H9 (cell line): ENCODE results near the gene ALG12. TPM values are rescaled to one million over a fixed set of nuclear protein-coding genes. Genes with fewer than 3 reads are reported as not detected.

Experiments
- DNase-seq: peaks from one replicate; pipeline ENCODE4 v3.0.0-alpha.2; 2017
- H2AFZ ChIP-seq: one replicate; pipeline ENCODE4 v1.6.1; 2013; ENCODE audit warnings: mild to moderate bottlenecking, low read length, control low read depth, moderate library complexity
- H2AK5ac ChIP-seq: 2 replicates; pipeline ENCODE4 v1.6.1; 2013; ENCODE audit warnings: low read length, control low read depth, mixed read lengths; ENCODE audit not compliant: insufficient read length
- H2BK120ac ChIP-seq: one replicate; pipeline ENCODE4 v1.6.1; 2013; ENCODE audit warnings: low read depth, mild to moderate bottlenecking, low read length, control low read depth, inconsistent platforms; ENCODE audit not compliant: poor library complexity, severe bottlenecking
- H2BK12ac ChIP-seq: 2 replicates; pipeline ENCODE4 v1.6.1; 2013; ENCODE audit warnings: low read length, control low read depth, mixed read lengths, low read depth; ENCODE audit not compliant: insufficient read length
- H2BK15ac ChIP-seq: 2 replicates; pipeline ENCODE4 v1.6.1; 2013; ENCODE audit warnings: low read depth, low read length, control low read depth
- H2BK20ac ChIP-seq: one replicate; pipeline ENCODE4 v1.6.1; 2013; ENCODE audit warnings: low read depth, mild to moderate bottlenecking, low read length, control low read depth, inconsistent platforms; ENCODE audit not compliant: poor library complexity, severe bottlenecking
- H2BK5ac ChIP-seq: 2 replicates; pipeline ENCODE4 v1.6.1; 2013; ENCODE audit warnings: low read length, control low read depth, mixed read lengths; ENCODE audit not compliant: insufficient read length
- H3K14ac ChIP-seq: 2 replicates; pipeline ENCODE4 v1.6.1; 2013; ENCODE audit warnings: low read length, control low read depth; ENCODE audit not compliant: insufficient read depth
- H3K18ac ChIP-seq: 2 replicates; pipeline ENCODE4 v1.6.1; 2013; ENCODE audit warnings: low read depth, mild to moderate bottlenecking, mixed read lengths, low read length, control low read depth; ENCODE audit not compliant: insufficient read length
- H3K23ac ChIP-seq: 2 replicates; pipeline ENCODE4 v1.6.1; 2013; ENCODE audit warnings: low read length, control low read depth, mixed read lengths, low read depth; ENCODE audit not compliant: insufficient read length
- H3K23me2 ChIP-seq: 2 replicates; pipeline ENCODE4 v1.6.1; 2013; ENCODE audit warnings: low read depth, mild to moderate bottlenecking, mixed read lengths, low read length, control low read depth; ENCODE audit not compliant: insufficient read length, poor library complexity, severe bottlenecking
- H3K27ac ChIP-seq: 2 replicates; pipeline ENCODE4 v1.5.1; 2013; ENCODE audit warnings: low read length, control low read depth, mixed read lengths, low read depth; ENCODE audit not compliant: insufficient read length
- H3K27me3 ChIP-seq: 2 replicates; pipeline ENCODE4 v1.6.1; 2013; ENCODE audit warnings: low read length, control low read depth, inconsistent platforms; ENCODE audit not compliant: insufficient read depth
- H3K4ac ChIP-seq: 2 replicates; pipeline ENCODE4 v1.6.1; 2013; ENCODE audit warnings: low read depth, mild to moderate bottlenecking, control low read depth, inconsistent platforms, low read length, moderate library complexity
- H3K4me1 ChIP-seq: 2 replicates; pipeline ENCODE4 v1.6.1; 2013; ENCODE audit warnings: low read length, control low read depth, inconsistent platforms; ENCODE audit not compliant: insufficient read depth
- H3K4me2 ChIP-seq: 2 replicates; pipeline ENCODE4 v1.6.1; 2013; ENCODE audit warnings: low read length, control low read depth, mixed read lengths; ENCODE audit not compliant: insufficient read length, insufficient read depth
- H3K56ac ChIP-seq: 2 replicates; pipeline ENCODE4 v1.6.1; 2013; ENCODE audit warnings: low read depth, mild to moderate bottlenecking, mixed read lengths, low read length, control low read depth; ENCODE audit not compliant: insufficient read length
- H3K79me1 ChIP-seq: 2 replicates; pipeline ENCODE4 v1.6.1; 2013; ENCODE audit warnings: low read depth, mild to moderate bottlenecking, moderate library complexity, low read length, control low read depth, inconsistent platforms; ENCODE audit not compliant: insufficient read depth, poor library complexity, severe bottlenecking
- H3K79me2 ChIP-seq: 2 replicates; pipeline ENCODE4 v1.6.1; 2013; ENCODE audit warnings: low read length, control low read depth, inconsistent platforms; ENCODE audit not compliant: insufficient read depth
- H3K9ac ChIP-seq: 2 replicates; pipeline ENCODE4 v1.6.1; 2013; ENCODE audit warnings: low read length, control low read depth, mixed read lengths; ENCODE audit not compliant: insufficient read length; ENCODE audit errors: extremely low read depth
- H3K9me3 ChIP-seq: one replicate; pipeline ENCODE4 v1.6.1; 2013; ENCODE audit warnings: low read depth, low read length, inconsistent platforms; ENCODE audit not compliant: control insufficient read depth
- H3T11ph ChIP-seq: one replicate; pipeline ENCODE4 v1.6.1; 2013; ENCODE audit warnings: mild to moderate bottlenecking, low read length, control low read depth, inconsistent platforms
- H4K20me1 ChIP-seq: one replicate; pipeline ENCODE4 v1.6.1; 2013; ENCODE audit not compliant: control insufficient read depth, insufficient read length, insufficient read depth
- H4K5ac ChIP-seq: 2 replicates; pipeline ENCODE4 v1.6.1; 2013; ENCODE audit warnings: low read depth, mild to moderate bottlenecking, mixed read lengths, low read length, control low read depth; ENCODE audit not compliant: insufficient read length
- H4K8ac ChIP-seq: replicated peaks from 2 replicates; pipeline ENCODE4 v1.6.1; 2013; ENCODE audit warnings: low read length, control low read depth, mixed read lengths, low read depth; ENCODE audit not compliant: insufficient read length
- H4K91ac ChIP-seq: 2 replicates; pipeline ENCODE4 v1.6.1; 2013; ENCODE audit warnings: low read depth, mild to moderate bottlenecking, moderate library complexity, mixed read lengths, low read length, control low read depth; ENCODE audit not compliant: insufficient read length
- H3K27ac Mint-ChIP-seq, 3 experiments: 2 replicates in 2 of 3; 3 replicates in 1 of 3; pipeline ENCODE4 v1.8.0; 2020 to 2021; ENCODE audit warnings: mixed read lengths in 3 of 3, mild to moderate bottlenecking in 1 of 3, moderate library complexity in 1 of 3
- H3K27me3 Mint-ChIP-seq: 2 replicates; pipeline ENCODE4 v1.8.0; 2021; ENCODE audit warnings: low read depth, mild to moderate bottlenecking, moderate library complexity, mixed read lengths
- H3K36me3 Mint-ChIP-seq, 3 experiments: 2 replicates in 2 of 3; 3 replicates in 1 of 3; pipeline ENCODE4 v1.8.0; 2020 to 2021; ENCODE audit warnings: low read depth in 3 of 3, mixed read lengths in 3 of 3; ENCODE audit not compliant: insufficient read depth in 1 of 3
- H3K4me1 Mint-ChIP-seq, 2 experiments: 2 replicates each; pipeline ENCODE4 v1.8.0; 2020; ENCODE audit warnings: mixed read lengths in 2 of 2
- H3K4me3 Mint-ChIP-seq, 2 experiments: 2 replicates in 1 of 2; 3 replicates in 1 of 2; pipeline ENCODE4 v1.8.0; 2020 to 2021; ENCODE audit warnings: mild to moderate bottlenecking in 2 of 2, mixed read lengths in 2 of 2, moderate library complexity in 1 of 2
- H3K9me3 Mint-ChIP-seq, 2 experiments: 2 replicates in 1 of 2; 3 replicates in 1 of 2; pipeline ENCODE4 v1.8.0; 2020; ENCODE audit warnings: mild to moderate bottlenecking in 2 of 2, mixed read lengths in 2 of 2, moderate library complexity in 1 of 2
- CTCF ChIP-seq: fragments of 200-600 bp; sonication (generic); conservative IDR thresholded peaks from 3 replicates; pipeline ENCODE4 v1.8.0; 2021; ENCODE audit warnings: antibody characterized with exemption, mild to moderate bottlenecking
- WGBS: extraction: QIAGEN DNeasy Blood & Tissue Kit; methylation state at CpG from one replicate; pipeline ENCODE4 v1.1.7; 2013; ENCODE audit warnings: missing lambda C conversion rate, low lambda C conversion rate, mixed read lengths; ENCODE audit not compliant: insufficient read length; ENCODE audit errors: extremely low coverage; 5-methylcytosine and 5-hydroxymethylcytosine counted together
- total RNA-seq: library from RNA; stranded (reverse); gene quantifications from 2 replicates; pipeline ENCODE4 v1.2.1, GENCODE V29; 2021

The ALG12 gene
- total RNA-seq, 1 experiment from 2014 or later = 19.2 TPM

GRCh38 chr22:49966041-49966773 lies 48.0 kb upstream of the ALG12 start:
- WGBS = no CpG with 5 or more reads among the region's 11 CpGs
- H4K8ac ChIP-seq = no peak overlapping the region
- no peak overlapping the region for H3K4me3 Mint-ChIP-seq
- H3K9ac ChIP-seq = no peak overlapping the region
- H3K79me2 ChIP-seq = peaks cover 3% of the 10 kb centered on the region; the same call in 1 of the 2 replicates
- no peak overlapping the region for H3K14ac ChIP-seq
- no peak overlapping the region for H2BK5ac ChIP-seq
- no peaks in the 10 kb centered on the region for H3K27me3 ChIP-seq
- peak; percentile 28 for DNase-seq
- no peak overlapping the region for H3K56ac ChIP-seq
- no peaks in the 10 kb centered on the region for H3K9me3 ChIP-seq
- H4K20me1 ChIP-seq = no peaks in the 10 kb centered on the region
- H2BK12ac ChIP-seq = no peak overlapping the region
- no peak overlapping the region for H2BK120ac ChIP-seq
- H2BK15ac ChIP-seq = no peak overlapping the region
- peaks cover 8 to 19% (median 14%) of the 10 kb centered on the region in 3 experiments; a peak in 5 of 7 replicates for H3K36me3 Mint-ChIP-seq
- no peak overlapping the region for H2BK20ac ChIP-seq
- H3K23ac ChIP-seq = no peak overlapping the region
- no peak overlapping the region for H3T11ph ChIP-seq
- H3K27me3 Mint-ChIP-seq = peaks cover 16% of the 10 kb centered on the region
- H3K18ac ChIP-seq = no peak overlapping the region
- no peak overlapping the region for H4K91ac ChIP-seq
- no peak overlapping the region for H3K27ac Mint-ChIP-seq
- no peaks in the 10 kb centered on the region for H3K23me2 ChIP-seq
- H3K9me3 Mint-ChIP-seq = no peaks in the 10 kb centered on the region
- no peak overlapping the region for H2AFZ ChIP-seq
- no peak overlapping the region for H3K27ac ChIP-seq
- no peaks in the 10 kb centered on the region; the same call in 1 of the 2 replicates for H3K4me1 ChIP-seq
- no peak overlapping the region for H3K4ac ChIP-seq
- H3K4me1 Mint-ChIP-seq = peaks cover 7 to 9% of the 10 kb centered on the region in 2 experiments; a peak in 3 of 4 replicates
- peaks cover 6% of the 10 kb centered on the region for H3K79me1 ChIP-seq
- H3K4me2 ChIP-seq = no peak overlapping the region
- H2AK5ac ChIP-seq = no peak overlapping the region
- H4K5ac ChIP-seq = no peak overlapping the region
- TF ChIP-seq CTCF = no peak
